Raji (cell line): Measurements from ENCODE around the gene PAPPA.

ENCODE experiments used
- POLR2A ChIP-seq: IDR thresholded peaks from 2 replicates; pipeline ENCODE4 v1.6.1; 2011; ENCODE audit warnings: low read depth, low read length, control low read depth; ENCODE audit not compliant: insufficient read depth

PAPPA gene

DNA sequence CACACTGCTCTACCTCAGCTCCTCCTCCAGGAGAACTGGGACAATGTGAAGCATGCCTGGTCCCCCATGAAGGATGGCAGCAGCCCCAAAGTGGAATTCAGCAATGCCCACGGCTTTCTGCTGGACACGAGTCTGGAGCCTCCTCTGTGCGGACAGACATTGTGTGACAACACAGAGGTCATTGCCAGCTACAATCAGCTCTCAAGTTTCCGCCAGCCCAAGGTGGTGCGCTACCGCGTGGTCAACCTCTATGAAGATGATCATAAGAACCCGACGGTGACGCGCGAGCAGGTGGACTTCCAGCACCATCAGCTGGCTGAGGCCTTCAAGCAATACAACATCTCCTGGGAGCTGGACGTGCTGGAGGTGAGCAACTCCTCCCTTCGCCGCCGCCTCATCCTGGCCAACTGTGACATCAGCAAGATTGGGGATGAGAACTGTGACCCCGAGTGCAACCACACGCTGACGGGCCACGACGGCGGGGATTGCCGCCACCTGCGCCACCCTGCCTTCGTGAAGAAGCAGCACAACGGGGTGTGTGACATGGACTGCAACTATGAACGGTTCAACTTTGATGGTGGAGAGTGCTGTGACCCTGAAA, 34.1 kb downstream of the PAPPA start:
- TF ChIP-seq POLR2A, result no peak

DNA sequence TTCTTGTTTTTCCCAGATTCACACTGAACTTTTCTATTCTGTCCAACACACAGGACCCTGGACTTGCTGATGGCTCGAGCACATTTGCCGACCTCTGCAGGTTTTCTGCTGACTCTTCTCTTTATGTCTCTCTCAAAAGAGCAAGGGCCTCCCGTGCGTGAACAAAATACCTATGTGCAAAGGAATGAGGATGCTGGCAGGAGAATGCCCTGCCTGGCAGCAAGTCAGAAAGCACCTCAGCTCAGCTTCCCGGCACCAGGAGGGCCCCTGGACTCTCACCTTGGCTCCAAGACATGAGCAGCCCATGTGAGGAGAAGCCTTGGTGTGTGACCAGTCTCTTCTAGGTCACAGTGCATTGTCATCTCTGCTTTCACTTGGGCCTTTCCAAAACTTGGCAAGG, 36.1 kb downstream of the PAPPA start:
- TF ChIP-seq POLR2A, result no peak

DNA sequence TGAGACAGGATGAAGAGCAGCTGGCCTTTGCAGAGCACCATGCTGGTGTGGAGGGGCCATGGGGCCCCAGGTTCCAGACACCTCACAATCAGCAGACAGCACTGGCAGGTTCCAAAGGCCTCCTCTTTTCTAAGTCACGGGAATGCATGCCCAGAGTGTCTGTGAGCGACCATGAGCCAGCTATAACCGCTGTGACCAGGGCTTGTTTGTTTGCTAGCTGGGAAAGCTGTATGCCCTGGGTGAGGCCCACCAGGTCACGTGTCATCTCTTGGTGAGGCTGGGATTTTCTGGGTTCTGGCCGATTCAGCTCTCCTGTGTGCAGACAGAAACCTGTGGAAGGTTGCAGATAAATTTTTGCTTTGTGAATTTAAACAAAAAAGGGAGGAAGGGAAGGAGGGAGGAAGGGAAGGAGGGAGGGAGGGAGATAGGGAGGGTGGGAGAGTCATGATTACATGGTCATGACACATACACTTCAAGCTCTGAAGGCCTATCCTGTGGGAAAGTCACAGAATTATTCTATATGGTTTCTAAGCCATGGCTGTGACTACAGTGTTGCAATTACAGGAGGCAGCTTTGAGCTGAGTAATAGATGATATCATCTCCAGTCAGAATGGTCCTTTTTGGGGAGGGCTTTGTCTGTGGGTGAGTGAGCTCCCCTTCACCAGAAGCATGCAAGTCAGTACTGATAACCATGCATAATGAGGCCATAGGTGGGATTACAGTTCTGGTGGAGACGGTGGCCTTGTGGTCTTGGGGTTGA, 37.2 kb downstream of the PAPPA start:
- TF ChIP-seq POLR2A, result no peak

DNA sequence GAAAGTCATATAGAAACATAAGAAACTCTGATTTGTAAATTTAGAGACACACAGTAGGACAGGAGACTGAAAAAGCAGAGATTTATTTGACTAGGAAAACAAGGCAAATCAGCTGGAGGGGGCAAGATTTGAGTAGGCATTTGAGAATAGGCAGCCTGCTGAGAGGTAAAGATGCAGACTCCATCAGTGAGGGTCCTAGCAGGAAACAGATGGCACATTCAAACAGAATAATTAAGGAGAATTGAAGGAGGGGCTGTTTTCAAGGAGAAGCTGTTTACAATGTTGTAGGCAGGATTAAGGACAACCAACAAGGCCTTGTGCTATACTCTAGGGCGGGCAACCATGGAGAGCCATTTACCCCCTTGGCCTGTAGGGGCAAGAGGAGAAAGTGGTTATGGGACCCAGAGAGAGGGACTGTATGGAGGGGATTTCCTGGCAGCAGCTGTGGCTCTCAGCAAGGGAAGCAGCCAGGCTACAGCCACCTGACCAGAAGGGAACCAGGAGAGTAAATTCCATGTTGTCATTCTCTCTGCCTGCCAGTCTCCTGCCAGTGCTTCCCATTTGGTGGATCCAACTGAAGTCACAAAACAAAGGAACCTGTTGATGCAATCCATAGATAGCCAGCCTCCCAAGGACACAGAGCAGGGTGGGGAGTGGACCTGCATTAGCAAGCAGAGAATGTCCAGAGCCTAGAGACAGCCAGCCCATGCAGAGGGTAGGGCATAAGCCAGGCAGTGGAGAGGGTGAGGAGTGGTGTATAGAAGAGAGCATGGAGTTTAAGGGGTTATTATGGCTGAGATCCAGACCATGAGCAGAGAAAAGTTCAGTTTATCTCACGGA, 38.2 kb downstream of the PAPPA start:
- no peak for TF ChIP-seq POLR2A

DNA sequence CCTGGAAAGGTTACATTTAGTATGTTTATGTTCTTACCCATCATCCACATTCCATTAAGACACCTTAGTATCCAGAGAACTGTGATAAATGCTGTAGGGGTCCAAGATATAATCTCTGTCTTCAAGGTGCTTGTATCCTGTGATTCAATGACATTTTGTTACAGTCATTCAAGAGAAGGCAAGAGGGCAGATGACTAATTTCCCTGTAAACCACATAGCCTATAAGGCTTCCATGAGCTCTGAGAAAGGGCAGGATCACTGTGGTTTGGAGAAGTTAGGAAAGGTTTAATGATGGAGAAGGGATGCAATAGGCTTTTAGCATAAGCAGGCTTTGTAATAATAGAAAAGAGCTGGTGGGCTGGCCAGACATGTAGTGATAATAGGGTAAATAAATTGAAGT, 40.0 kb downstream of the PAPPA start:
- no peak for TF ChIP-seq POLR2A

DNA sequence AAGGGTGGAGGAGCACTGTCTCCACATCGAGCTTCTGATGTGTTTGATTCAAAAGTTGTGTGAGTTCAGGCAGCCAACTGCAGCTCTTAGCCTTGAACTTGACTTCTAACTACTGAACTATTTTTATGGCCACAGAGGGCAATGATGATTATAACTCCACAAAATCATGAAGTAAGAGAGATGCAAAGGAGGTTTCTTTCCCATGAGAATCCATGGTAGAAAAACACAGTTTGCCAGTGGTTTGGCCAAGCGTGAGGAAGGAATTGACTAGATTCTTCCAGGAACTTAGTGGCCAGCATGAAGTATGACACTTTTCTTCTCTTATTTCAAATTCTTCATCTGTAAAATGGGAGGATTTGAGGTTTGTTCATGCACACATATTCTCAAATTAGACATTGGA, 43.2 kb downstream of the PAPPA start:
- TF ChIP-seq POLR2A, result no peak

DNA sequence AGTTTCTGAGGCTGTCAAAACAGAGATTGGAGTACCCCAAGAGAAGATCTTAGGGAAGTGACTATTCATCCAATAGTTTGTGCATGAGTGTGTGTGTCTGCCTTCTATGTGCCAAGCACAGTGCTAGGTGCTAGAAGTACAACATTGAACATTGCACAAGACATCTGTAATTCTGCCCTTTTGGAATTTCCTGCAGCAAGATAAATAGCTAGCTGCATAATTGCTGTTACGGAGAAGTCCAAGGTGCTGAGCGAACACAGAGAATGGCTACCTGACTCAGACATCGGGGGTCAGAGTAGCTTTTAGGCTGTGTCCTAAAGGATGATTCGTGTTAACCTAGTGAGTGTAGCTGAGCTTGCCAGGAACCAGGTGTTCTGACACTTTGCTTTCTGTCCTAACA, 44.8 kb downstream of the PAPPA start:
- no peak for TF ChIP-seq POLR2A

DNA sequence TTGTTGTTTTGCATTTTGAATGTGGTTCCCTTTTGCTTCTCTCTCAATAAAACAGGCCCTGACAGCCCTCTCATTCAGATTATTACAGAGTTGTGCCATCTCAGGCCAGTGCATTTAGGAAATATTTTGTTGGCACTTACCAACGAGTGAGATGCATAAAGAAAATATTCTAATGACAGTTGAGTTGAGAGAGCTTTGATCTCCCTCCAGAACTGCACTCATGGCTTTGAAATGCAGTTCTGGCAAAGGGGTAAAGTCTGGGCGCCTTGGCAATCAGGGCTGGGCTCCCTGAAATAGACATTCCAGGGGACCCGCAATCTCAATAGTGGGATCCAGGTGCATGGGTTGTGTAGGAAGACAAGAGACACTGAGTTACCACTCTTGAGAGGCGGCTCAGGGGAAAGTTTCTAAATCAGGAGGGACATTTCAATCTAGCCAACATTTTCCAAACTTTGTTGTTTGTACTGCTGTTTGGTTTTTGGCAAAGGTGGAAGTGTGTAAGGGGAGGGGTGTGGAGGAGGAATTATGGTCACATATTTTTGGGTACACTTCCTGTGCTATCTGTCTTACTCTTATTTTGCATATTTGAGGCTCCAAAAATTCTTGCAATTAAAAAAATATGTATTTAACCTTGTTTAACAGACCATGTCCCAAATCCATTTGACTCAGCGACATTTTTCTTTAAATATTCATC, 48.8 kb downstream of the PAPPA start:
- no peak for TF ChIP-seq POLR2A

DNA sequence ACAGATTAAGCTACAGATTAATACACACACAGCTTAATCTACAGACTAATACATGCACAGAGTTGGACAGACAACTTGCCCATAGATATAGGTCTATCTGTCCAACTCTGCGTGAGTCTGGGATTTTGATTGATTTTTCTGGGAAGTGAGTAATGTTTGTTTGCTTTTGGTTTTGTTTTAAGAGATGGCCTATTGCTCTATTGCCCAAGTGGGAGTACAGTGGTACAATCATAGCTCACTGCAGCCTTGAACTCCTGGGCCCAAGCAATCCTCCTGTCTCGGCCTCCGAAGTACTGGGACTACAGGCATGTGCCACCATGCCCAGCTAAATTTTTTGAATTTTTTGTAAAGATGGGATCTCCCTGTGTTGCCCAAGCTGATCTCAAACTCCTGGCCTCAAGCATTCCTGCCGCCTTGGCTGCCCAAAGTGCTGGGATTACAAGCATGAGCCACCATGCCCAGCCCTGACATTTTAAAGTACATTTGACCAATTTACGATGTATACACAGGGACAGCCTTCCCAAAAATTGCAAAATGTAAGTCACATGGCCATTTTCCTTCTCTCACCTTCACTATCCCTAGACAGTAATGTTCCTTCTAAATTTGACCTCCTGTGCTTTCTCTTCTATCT, 50.8 kb downstream of the PAPPA start:
- no peak for TF ChIP-seq POLR2A

DNA sequence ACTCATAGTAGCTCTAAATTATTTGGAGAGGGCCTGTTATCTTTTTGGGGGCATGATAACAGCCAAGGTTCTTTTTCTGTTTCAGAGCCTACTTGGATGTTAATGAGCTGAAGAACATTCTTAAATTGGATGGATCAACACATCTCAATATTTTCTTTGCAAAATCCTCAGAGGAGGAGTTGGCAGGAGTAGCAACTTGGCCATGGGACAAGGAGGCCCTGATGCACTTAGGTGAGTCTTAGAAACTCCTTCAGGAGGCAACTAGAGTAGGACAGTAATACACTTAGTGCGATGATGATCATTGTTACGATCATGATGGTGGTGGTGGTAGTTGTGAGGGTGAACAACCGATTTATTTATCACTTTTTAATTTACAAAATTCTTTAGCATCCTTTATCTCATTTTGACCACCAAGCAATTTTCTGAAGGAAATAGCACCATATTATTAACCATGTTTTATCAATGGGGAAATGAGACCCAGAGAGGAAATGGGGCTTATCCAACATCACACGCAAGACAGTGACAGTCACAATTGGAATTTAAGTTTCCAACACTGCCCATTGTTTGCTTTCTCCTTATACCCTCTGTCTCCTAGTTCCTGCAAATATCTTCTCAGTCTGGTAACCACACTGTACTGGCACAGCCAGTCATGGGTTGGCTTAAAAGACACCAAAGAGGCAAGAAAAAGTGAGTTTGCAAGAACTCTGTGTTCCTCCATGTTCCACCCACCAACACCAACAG, 54.0 kb downstream of the PAPPA start:
- no peak for TF ChIP-seq POLR2A

DNA sequence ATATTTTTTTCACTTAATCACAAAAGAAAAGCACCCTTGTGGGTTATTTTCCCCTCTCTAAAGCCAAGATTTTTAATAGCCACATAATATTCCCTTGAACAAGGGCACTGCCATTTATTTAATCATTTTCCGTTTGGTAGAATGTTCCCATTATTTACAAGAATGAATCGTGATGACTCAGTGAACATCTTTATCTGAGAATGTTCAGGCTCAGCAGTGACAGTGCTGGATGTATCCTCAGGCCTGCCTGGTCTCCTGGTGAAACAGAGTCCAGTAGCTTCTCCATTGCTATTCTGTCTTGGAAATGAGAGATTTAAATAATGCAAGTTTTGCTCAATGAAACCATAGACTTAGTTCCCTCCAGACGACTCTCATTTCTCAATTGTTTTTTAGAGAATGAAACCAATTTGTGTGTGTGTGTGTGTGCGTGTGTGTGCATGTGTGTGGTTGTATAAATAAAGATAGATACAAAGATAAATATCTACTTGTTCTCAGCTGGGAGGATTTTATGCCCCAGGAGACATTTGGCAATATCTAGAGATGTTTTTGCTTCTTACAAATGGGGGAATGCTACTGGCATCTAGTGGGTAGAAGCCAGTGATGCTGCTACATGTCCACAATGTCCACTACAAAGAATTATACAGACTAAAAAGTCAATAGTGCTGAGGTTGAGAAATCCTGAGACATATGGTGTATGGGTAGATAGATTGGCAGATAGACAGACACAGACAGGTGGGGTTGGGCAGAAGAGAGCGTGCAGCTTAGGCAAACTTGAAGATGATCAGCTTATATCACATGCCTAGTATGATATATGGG, 55.0 kb downstream of the PAPPA start:
- no peak for TF ChIP-seq POLR2A

DNA sequence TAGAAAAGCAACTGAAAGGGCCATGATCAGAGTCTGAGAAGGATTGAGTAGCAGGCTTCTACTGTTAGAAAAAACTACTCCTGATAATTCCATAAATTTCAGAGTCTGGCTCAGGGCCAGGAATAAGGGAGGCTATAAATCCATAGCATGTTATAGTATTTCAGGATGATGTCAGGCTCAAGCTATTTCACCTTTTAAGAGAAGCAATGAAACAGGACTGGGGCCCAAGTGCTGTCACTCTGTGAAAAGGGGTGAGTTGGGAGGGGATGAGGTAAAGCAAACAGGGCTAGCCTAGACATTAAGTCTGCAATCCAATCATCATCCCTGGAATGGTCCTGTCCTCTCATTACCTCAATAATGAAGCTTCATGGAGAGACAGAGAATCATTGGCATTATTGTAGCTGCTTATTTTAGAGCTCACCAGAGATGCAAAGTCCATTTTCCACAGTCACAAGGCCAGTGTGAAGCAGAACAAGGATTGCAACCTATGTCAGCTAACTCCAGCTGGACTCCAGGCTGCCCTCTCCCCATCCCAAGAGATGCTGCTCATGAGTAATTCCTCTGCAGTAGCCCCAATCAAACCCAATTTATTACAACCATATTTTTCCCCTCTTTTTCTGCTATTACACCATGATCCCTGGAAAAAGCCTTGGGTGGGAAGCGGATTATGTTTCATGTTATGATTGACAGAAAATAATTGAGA, 56.0 kb downstream of the PAPPA start:
- no peak for TF ChIP-seq POLR2A
